PFSK-1 (cell line): ENCODE results near the gene TRMT61A.

ENCODE experiments used
- POLR2AphosphoS5 ChIP-seq: IDR thresholded peaks from 2 replicates; pipeline ENCODE4 v1.6.1; 2012; ENCODE audit warnings: low read depth, mild to moderate bottlenecking, control low read depth, low read length, moderate library complexity
- SIN3A ChIP-seq: IDR thresholded peaks from 2 replicates; pipeline ENCODE4 v1.6.1; 2012; ENCODE audit warnings: mild to moderate bottlenecking, low read length, moderate library complexity, borderline replicate concordance; ENCODE audit not compliant: insufficient read depth
- TAF1 ChIP-seq: IDR thresholded peaks from 2 replicates; pipeline ENCODE4 v1.6.1; 2012; ENCODE audit warnings: low read length, control low read depth, borderline replicate concordance; ENCODE audit not compliant: insufficient read depth

GRCh38 chr14:103548463-103549351 is 19.7 kb downstream of the TRMT61A start:
- TF ChIP-seq POLR2AphosphoS5 (no peak), SIN3A (no peak), TAF1 (no peak)
